Pulmonary artery endothelial cell (primary cell): ENCODE measurements around the gene APRT. TPM values are rescaled to one million over a fixed set of nuclear protein-coding genes. Genes with fewer than 3 reads are reported as not detected.

Source experiments
- DNase-seq: peaks from one replicate; pipeline ENCODE4 v3.0.0-alpha.2; 2011; ENCODE audit warnings: low read depth, low spot score
- total RNA-seq: library from RNA; depleted of rRNA; stranded (reverse); fragments of >200 nt; gene quantifications from 2 replicates; pipeline ENCODE4 v1.2.3, GENCODE V29; 2014

Gene APRT
- total RNA-seq = 104 and 142 TPM in 2 replicates

DNA sequence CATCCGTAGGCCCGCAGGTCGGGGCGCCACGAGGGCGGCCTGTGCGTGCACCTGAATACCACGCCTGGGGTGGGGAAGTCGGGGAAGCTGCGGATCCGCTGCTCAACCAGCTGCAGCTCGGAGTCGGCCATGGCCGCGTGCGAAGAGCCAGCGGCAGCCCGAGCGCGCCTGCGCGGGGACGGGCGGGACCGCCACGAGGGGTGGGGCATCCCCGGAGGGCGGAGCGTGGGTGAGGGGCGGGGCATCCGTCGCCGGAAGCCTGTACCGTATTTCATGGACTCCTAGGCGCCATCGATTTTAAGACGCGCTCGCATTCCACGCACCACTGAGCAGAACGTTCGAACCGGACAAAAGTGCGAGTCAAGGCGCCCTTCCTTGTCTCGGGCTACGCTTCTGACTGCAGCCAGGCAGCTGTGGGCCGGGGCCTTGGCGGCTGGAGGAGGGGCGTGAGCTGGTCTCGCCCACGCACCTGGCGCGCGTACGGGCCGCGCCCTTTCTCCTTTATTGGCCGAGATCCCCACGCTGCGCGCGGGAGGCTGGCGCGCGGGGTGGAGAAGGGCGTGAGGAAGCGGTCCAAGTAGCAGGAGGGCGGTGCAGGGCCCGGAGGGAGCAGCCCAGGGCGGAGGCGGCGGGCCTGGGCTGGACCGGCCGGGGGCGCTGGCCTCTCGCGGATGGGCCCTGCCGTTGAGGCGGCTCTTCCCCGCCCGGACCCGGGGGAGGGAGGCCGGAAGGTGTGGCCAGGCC is at the start of gene APRT:
TSS of gene APRT (minus strand) at position 160 of the 744 bp plus-strand sequence. CDS start at position 131, 29 bp downstream.
- DNase-seq = peak; percentile 67

- DNase-seq = no peak
These were observed 49.6 kb upstream of the APRT start for GRCh38 chr16:88861359-88861758.

DNA sequence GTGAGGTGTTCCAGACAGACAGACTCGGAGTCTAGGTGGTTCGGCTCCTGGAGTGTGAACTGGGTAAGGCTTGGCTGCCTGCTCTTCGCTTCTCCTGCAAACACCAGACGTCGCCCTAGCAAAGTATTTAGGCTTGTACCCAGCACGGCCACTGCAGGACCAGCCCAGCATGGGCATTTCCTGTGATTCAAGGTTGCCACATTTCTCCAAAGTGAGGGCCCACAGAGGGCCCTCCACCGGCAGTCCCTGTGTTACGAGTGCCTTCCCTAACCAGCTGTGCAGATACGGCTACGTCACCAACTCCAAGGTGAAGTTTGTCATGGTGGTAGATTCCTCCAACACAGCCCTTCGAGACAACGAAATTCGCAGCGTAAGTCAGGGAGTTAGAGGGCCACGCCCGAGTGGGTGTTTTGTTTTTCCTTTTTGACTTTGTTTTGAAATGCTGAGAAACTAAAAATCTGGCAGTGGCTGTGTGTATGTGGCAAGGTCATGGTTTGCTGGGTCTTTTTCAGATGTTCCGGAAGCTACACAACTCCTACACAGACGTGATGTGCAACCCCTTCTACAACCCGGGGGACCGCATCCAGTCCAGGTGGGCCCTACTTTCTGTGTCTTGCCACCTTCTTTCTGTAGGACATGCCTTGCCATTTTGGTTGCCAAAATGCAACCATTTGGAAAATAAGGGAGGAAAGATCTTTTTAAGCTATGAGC is 47.8 kb upstream of the APRT start:
- no peak for DNase-seq

DNA sequence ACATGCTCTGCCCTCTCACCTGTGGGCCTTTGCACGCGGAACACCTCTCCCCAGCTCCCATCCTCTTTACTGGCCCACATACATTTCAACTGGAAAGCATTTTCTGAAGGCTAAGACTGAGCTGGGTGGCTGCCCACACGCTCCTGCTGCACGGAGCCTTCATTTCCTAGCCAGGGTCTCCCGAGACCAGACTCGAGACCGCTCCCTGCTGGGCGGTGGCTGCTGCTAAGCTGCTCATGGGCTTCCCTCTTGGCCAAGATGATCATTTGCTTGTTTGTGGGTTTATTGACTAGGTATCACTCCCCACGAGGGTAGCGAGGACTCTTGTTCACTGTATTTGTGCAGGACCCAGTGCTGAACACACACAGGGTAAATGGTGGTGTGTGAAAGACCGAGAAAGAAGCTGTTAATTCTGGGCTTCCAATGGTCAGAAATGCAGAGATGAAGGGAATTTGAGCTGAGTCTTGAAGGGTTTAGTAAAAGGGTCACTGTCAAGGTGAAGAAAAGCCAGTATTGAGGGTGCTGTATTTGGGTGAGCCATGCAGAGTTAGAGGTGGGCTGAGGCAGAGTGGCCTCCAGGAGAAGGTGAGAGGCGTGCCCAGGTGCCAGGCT is 46.1 kb upstream of the APRT start:
- DNase-seq = peak; percentile 49

- DNase-seq = peak; percentile 78
These were observed 45.4 kb upstream of the APRT start, which contains the start of the genes GALNS and TRAPPC2L for GRCh38 chr16:88856828-88857727. GALNS (minus strand) TSS chr16:88856947; CDS start chr16:88856877, 70 bp downstream. TRAPPC2L (plus strand) TSS chr16:88857127; CDS start chr16:88857151, 24 bp downstream.

DNA sequence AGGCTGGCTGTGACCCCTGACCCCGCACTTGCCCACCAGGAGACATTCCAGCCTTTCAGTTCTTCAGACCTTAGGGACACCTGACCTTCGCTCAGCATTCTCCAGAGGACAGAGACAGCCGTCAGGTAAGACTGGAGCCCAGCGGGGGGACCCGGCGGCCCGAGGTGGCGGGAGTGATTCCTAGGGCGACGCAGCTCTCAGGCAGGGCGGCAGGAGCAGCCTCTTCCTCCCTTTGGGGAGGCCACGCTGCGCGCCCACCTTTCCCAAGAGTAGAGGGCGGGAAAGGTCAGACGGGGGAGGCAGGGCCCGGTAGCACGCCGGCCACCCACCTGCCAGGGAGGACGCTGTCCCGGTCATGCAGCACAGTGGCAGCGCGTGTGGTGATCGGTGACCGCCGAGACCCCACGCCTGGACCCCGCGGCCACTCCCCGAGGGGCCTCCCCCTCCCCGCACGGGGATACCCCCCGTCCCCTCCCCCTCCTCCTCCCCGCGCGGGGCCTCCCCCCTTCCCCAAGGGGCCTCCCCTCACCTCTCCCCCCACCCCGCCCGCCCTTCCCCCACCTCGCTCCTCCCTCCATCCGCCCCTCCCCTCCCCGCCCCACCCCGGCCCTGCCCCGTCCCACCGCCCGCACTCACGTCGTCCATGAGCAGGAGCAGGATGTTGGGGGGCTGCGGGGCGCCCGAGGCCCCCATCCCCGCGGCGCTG is 44.5 kb upstream of the APRT start:
- no peak for DNase-seq

DNA sequence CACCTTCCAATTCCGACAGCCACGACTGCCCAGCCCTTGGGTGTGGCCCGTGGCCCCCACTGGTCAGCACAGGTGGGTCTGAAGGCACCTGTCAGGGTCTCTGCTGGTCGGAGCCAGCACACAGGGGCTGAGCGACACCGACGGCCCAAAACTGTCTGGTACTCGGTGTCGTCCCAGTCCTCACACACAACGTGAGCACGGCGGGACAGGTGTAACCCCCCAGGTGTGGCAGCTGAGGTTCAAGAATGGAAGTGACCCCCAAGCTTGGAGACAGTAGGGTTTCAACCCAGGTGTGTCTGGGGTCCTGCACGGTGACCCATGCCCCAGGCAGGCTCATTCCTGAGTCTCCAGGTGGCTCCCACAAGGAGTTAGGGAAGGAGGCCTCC is 44.0 kb upstream of the APRT start:
- DNase-seq = no peak

DNA sequence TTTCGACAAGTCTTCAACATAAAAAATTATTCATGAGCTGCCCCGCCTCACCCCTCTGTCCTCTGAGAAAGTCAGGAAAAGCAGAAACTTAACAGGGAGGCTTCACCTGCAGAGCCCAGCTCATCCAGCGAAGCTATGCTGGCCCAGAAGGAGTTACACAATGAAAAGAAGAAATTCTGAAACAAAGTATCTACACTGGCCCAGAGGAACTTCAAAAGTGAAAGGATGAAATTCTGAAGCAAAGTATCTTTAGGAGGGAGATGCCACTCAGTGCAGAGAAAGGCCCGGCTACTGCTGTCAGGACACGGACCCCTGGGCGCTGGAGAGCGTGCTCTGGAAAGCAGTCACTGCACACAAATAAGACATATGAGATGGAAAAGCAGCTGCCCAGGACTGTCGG is 43.4 kb upstream of the APRT start:
- DNase-seq = no peak

DNA sequence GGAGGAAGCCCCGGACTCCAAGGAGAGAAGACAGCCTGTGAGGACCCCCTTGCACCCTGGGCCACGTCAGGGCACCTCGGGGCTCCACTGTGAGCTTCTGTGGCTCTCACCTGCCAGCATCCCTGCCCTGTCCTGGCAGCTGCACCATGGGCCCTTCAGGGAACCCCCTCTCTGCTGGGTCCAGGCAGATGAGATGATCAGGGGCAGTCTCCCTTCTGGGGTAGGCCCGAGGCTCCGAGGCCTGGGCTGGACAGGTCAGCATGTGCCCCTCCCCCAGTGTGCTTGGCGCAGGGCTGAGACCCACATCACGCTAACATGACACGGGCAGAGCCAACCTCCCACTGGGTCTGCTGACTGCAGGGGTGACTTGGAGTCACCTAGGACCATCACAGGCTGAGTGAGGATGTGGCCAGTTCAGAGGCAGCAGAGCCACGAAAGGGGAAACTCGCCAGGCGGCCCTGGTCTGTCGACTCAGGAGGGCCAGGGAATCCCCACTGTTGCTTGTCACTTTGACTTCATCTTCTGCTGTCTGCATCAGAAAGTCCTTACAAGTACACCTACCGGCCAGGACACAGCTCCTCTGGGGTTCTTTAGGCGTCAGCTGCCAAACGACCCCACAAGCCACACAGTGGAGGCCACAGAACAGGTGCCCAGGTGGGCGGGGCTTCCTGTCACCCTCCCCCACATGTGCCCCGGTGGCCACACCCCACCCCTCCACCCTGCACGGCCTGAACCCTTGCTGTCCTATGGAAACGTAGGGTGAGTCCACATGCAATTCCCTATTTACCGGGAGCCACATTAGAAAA is 42.8 kb upstream of the APRT start:
- no peak for DNase-seq

DNA sequence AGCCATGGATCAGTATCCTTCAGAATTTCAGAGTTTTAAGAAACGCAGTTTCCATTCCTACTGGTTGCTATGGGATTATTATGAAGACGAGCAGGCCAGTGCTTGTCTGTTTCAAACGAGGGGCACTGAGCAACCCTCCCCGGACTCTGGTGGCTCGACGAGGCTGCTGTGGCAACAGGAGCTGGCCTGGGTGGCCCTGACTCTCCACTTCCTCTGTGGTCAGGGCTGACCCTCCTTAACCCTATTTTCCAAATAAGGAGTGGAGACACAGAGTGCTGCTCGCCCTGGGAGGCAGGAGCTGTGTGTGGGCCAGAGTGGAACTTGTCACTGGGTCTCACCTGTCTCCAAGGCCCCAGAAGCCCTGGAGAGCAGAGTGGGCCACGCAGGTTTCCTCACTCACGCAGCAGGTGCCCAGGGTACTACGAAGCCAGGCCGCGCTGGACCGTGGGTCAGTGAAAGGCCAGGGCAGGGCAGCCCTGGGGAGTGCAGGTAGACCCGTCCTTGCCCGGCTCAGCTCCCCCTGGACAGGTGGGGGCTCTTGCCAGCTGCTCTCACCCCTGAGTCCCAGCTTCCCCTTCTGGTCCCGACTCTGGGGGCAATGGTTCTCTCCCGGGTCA is 41.7 kb upstream of the APRT start:
- no peak for DNase-seq

GRCh38 chr16:88851616-88852015 is 39.9 kb upstream of the APRT start:
- no peak for DNase-seq

GRCh38 chr16:88850531-88851199 is 38.9 kb upstream of the APRT start:
- DNase-seq = no peak

GRCh38 chr16:88848557-88848956 is 36.8 kb upstream of the APRT start:
- DNase-seq = no peak

- no peak for DNase-seq
These were observed 35.9 kb upstream of the APRT start for GRCh38 chr16:88847654-88848053.

GRCh38 chr16:88846088-88846487 is 34.4 kb upstream of the APRT start:
- no peak for DNase-seq

- DNase-seq = no peak
These were observed 32.8 kb upstream of the APRT start for GRCh38 chr16:88844419-88845036.

DNA sequence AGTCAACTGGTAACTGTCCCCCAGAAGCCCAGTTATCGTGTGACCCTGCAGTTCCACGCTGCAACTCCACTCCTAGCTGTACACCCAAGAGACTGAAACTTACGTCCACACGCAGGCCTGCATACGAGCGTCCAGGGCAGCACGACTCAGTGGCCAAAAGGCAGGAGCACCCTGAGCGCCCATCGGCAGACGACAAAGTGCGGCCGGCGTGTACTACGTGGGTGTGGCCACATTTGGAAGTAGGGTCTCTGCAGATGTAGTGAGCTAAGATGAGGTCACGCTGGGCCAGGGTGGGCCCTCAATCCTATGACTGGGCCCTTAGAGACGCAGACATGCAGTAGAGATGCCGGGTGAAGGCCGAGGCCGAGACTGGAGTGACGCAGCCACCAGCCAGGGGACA is 31.5 kb upstream of the APRT start:
- DNase-seq = no peak

DNA sequence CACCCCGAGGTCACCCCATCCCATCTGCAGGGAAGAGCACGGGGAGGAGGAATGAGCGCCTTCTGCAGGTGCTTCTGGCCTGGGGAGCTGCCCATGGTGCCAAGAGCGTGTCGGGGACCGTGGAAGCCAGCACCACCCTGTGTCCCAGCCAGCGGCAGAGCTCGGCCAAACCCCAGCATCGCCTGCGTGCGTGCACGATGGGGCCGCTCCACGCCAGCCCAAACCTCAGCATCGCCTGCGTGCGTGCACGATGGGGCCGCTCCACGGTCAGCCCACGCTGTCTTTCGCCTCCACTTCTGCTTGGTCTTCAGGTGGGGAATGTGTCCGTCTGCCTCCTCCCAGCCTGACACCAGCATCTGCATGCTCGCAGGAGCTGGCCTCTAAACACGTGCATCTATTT is 31.1 kb upstream of the APRT start:
- no peak for DNase-seq
